Liver (tissue), 9 donors: Measurements from ENCODE around the gene KRT8. TPM values are rescaled to one million over a fixed set of nuclear protein-coding genes. Genes with fewer than 3 reads are reported as not detected.

Experiments used
- DNase-seq: peaks from one replicate; pipeline ENCODE4 v3.0.0-alpha.2; 2017; ENCODE audit warnings: low spot score
- H3K27ac ChIP-seq, 2 donors: one replicate each; pipeline ENCODE4 v1.7.0; 2013; ENCODE audit warnings: inconsistent platforms in 2 of 2, low read length in 2 of 2, control low read depth in 1 of 2, low read depth in 1 of 2, mild to moderate bottlenecking in 1 of 2
- H3K27me3 ChIP-seq, 4 donors: one replicate each; pipeline versions ENCODE4 v1.6.1 to v1.7.0; 2013; ENCODE audit warnings: low read length in 3 of 4, inconsistent platforms in 1 of 4, mild to moderate bottlenecking in 1 of 4, moderate library complexity in 1 of 4; ENCODE audit not compliant: control insufficient read depth in 4 of 4, insufficient read depth in 4 of 4
- H3K36me3 ChIP-seq, 4 donors: one replicate each; pipeline versions ENCODE4 v1.6.1 to v1.7.0; 2013; ENCODE audit warnings: low read length in 3 of 4, mild to moderate bottlenecking in 3 of 4, low read depth in 1 of 4, moderate library complexity in 1 of 4; ENCODE audit not compliant: control insufficient read depth in 4 of 4, insufficient read depth in 3 of 4
- H3K4me1 ChIP-seq, 4 donors: one replicate each; pipeline versions ENCODE4 v1.6.1 to v1.7.0; 2013; ENCODE audit warnings: low read length in 3 of 4, mild to moderate bottlenecking in 3 of 4, moderate library complexity in 1 of 4; ENCODE audit not compliant: control insufficient read depth in 4 of 4, insufficient read depth in 4 of 4
- H3K4me3 ChIP-seq, 3 donors: one replicate each; pipeline versions ENCODE4 v1.6.1 to v1.7.0; 2013; ENCODE audit warnings: low read length in 3 of 3, control low read depth in 1 of 3, low read depth in 1 of 3, mild to moderate bottlenecking in 1 of 3
- H3K9ac ChIP-seq, 2 donors: one replicate each; pipeline ENCODE4 v1.7.0; 2013; ENCODE audit warnings: low read length in 2 of 2, mild to moderate bottlenecking in 2 of 2, moderate library complexity in 2 of 2, control low read depth in 1 of 2, low read depth in 1 of 2
- H3K9me3 ChIP-seq, 4 donors: one replicate each; pipeline versions ENCODE4 v1.6.1 to v1.7.0; 2013; ENCODE audit warnings: low read length in 3 of 4; ENCODE audit not compliant: control insufficient read depth in 4 of 4
- GABPA ChIP-seq, 2 donors: IDR thresholded peaks in 1 of 2; conservative IDR thresholded peaks in 1 of 2; 2 replicates each; pipeline ENCODE4 v1.6.1; 2016; ENCODE audit warnings: antibody characterized with exemption in 2 of 2, mild to moderate bottlenecking in 1 of 2, moderate library complexity in 1 of 2
- HNF4A ChIP-seq, 2 donors: conservative IDR thresholded peaks; 2 replicates each; pipeline ENCODE4 v1.6.1; 2016; ENCODE audit warnings: antibody characterized with exemption in 2 of 2, mild to moderate bottlenecking in 2 of 2
- NR2F2 ChIP-seq: IDR thresholded peaks from 2 replicates; pipeline ENCODE4 v1.6.1; 2016; ENCODE audit warnings: antibody characterized with exemption
- REST ChIP-seq: IDR thresholded peaks from 2 replicates; pipeline ENCODE4 v1.6.1; 2016; ENCODE audit warnings: antibody characterized with exemption, mild to moderate bottlenecking
- RXRA ChIP-seq, 2 donors: IDR thresholded peaks; 2 replicates each; pipeline ENCODE4 v1.6.1; 2017 to 2018; ENCODE audit warnings: antibody characterized with exemption in 2 of 2, mild to moderate bottlenecking in 1 of 2
- TAF1 ChIP-seq: conservative IDR thresholded peaks from 2 replicates; pipeline ENCODE4 v1.6.1; 2016; ENCODE audit warnings: antibody characterized with exemption, mild to moderate bottlenecking
- YY1 ChIP-seq: IDR thresholded peaks from 2 replicates; pipeline ENCODE4 v1.6.1; 2016; ENCODE audit warnings: antibody characterized with exemption, mild to moderate bottlenecking
- ZBTB33 ChIP-seq: IDR thresholded peaks from 2 replicates; pipeline ENCODE4 v1.6.1; 2016; ENCODE audit warnings: antibody characterized with exemption
- WGBS: extraction: QIAGEN DNeasy Blood & Tissue Kit; methylation state at CpG from one replicate; pipeline ENCODE4 v1.1.7; 2013; 5-methylcytosine and 5-hydroxymethylcytosine counted together
- polyA plus RNA-seq, 2 donors: library from polyadenylated mRNA; stranded (reverse) in 1 of 2; unstranded in 1 of 2; fragments of 200-250 nt in 1 of 2; fragments of >200 nt in 1 of 2; fragmentation: Nextera tagmentation in 1 of 2; extraction: Ambion mirVana in 1 of 2; gene quantifications; one replicate each; pipeline versions ENCODE4 v1.2.1 to v1.2.3, GENCODE V29; 2013 to 2015
- total RNA-seq, 2 donors: library from RNA; depleted of rRNA; stranded (reverse); fragments of >200 nt; gene quantifications; one replicate each; pipeline ENCODE4 v1.2.3, GENCODE V29; 2014
- TF ChIP-seq, protein P1 (sequence below): IDR thresholded peaks from 2 replicates; pipeline ENCODE4 v1.6.1; 2016; ENCODE audit warnings: antibody characterized with exemption
- donor health status: healthy.
- donor health status: healthy.
- donor health status: healthy.
- donor health status: healthy.
- donor health status: healthy.

Gene KRT8
- total and polyA plus RNA-seq, 4 donors, result 128 to 383 (median 198) TPM

- Histone ChIP-seq H3K4me3 (no peak overlapping the region), H3K27ac (no peak overlapping the region), H3K9me3 (no peaks in the 10 kb centered on the region), H3K9ac (no peak overlapping the region), H3K4me1 (peaks cover 0 to 1% (median 0%) of the 10 kb centered on the region in 4 donors), H3K27me3 (no peaks in the 10 kb centered on the region), H3K36me3 (no peaks in the 10 kb centered on the region)
- no peak for DNase-seq
- 86% methylated on average over 13 of the region's 13 CpGs for WGBS
- TF ChIP-seq RXRA (IDR thresholded peaks at IDR 0.05), result no peak
- TF ChIP-seq, protein P1, sequence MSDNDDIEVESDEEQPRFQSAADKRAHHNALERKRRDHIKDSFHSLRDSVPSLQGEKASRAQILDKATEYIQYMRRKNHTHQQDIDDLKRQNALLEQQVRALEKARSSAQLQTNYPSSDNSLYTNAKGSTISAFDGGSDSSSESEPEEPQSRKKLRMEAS, result no peak
- no peak for TF ChIP-seq HNF4A (conservative IDR thresholded peaks at IDR 0.05)
- TF ChIP-seq TAF1, result no peak
- TF ChIP-seq ZBTB33, result no peak
- no peak for TF ChIP-seq REST
- TF ChIP-seq GABPA (IDR thresholded peaks at IDR 0.05 in 1 of 2, conservative IDR thresholded peaks at IDR 0.05 in 1 of 2), result no peak
- no peak for TF ChIP-seq YY1
- no peak for TF ChIP-seq NR2F2
Observed at GRCh38 chr12:52872644-52873389, 32.1 kb downstream of the KRT8 start.

DNA sequence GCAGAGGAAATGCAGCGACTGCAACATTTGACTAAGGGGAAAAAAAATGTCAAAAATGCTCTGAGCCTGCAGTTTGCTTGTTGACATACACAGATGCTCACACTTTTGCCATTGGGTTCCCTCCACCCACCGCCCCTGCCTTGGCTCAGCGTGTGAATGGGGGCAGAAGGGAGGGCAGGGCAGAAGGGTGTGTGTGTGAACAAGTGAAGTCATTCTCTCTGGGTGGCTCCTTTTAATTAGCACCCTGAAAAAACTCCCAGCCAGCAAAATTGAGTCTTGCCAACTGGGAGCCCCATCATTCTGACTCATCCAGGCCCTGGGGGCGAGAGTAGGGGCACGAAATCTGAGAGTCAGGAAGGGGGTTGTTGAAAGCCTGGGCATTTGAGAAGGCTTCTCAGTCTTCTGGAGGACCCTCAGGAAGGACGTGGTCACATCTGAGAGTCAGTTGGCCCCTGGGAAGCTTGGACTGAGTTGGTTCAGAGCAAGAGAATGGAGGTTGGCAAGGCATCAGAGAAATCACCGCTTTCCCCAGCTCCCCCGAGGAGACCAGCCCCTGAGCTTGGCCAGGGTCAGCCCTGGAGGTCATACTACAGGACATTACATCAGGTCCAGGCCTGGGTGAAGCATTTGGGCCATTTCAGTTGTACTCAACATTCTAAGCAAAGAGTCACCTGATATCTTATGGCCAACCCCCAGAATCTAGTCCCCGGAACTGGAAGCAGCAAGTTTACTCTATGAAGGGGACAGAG lies 33.4 kb downstream of the KRT8 start:
- H3K4me3 ChIP-seq, result no peak overlapping the region
- no peak overlapping the region for H3K9ac ChIP-seq
- peaks cover 0 to 1% (median 0%) of the 10 kb centered on the region in 4 donors for H3K4me1 ChIP-seq
- no peaks in the 10 kb centered on the region for H3K9me3 ChIP-seq
- WGBS, result 65% methylated on average over 9 of the region's 9 CpGs
- no peak for DNase-seq
- H3K27me3 ChIP-seq, result no peaks in the 10 kb centered on the region
- no peak overlapping the region for H3K27ac ChIP-seq
- TF ChIP-seq TAF1, result no peak
- H3K36me3 ChIP-seq, result no peaks in the 10 kb centered on the region
